ENCODE data around the gene STK10. TPM values are rescaled to one million over a fixed set of nuclear protein-coding genes. Genes with fewer than 3 reads are reported as not detected.
"Not testable (repeated sequence)": the region's sequence is repeated elsewhere in the genome, so short reads cannot be mapped to it uniquely, and the experiment has no call there.

STK10 gene
- total and polyA plus RNA-seq, 5 donors, result 6.1 to 15.7 (median 11.0) TPM

GRCh38 chr5:172149481-172149880 lies 38.5 kb downstream of the STK10 start:
- ATAC-seq; H3K27ac ChIP-seq (ENCODE audit: low read length); H3K4me1 ChIP-seq (ENCODE audit: control insufficient read depth, insufficient read depth, low read length); H3K9me3 ChIP-seq (ENCODE audit: control insufficient read depth, low read length); DNase-seq; intact Hi-C loops (cut with DNase I); H3K27me3 ChIP-seq (ENCODE audit: control insufficient read depth, insufficient read depth); H3K4me3 ChIP-seq (ENCODE audit: low read length): not testable (repeated sequence)
- WGBS, result 93% methylated on average over 11 of the region's 11 CpGs

GRCh38 chr5:172149073-172149472 lies 39.0 kb downstream of the STK10 start:
- intact Hi-C loops (cut with DNase I), result no loop called here
- WGBS, result 85% methylated on average over 3 of the region's 3 CpGs
- Histone ChIP-seq H3K9me3 (ENCODE audit: control insufficient read depth, low read length) (no peaks in the 10 kb centered on the region), H3K27me3 (ENCODE audit: control insufficient read depth, insufficient read depth) (no peaks in the 10 kb centered on the region), H3K27ac (ENCODE audit: low read length) (no peak overlapping the region), H3K4me3 (ENCODE audit: low read length) (no peak overlapping the region), H3K4me1 (ENCODE audit: control insufficient read depth, insufficient read depth, low read length) (peaks cover 7% of the 10 kb centered on the region)
- DNase-seq (no peak), ATAC-seq (no peak)

- Histone ChIP-seq H3K4me3 (ENCODE audit: low read length) (no peak overlapping the region), H3K9me3 (ENCODE audit: control insufficient read depth, low read length) (no peaks in the 10 kb centered on the region), H3K4me1 (ENCODE audit: control insufficient read depth, insufficient read depth, low read length) (peaks cover 7% of the 10 kb centered on the region), H3K27ac (ENCODE audit: low read length) (no peak overlapping the region), H3K27me3 (ENCODE audit: control insufficient read depth, insufficient read depth) (no peaks in the 10 kb centered on the region)
- no peak for ATAC-seq
- intact Hi-C loops (cut with DNase I), result no loop called here
- no peak for DNase-seq
- WGBS, result 84% methylated on average over 9 of the region's 9 CpGs
These were observed 39.6 kb downstream of the STK10 start for GRCh38 chr5:172148381-172148780.

- Histone ChIP-seq H3K9me3 (ENCODE audit: control insufficient read depth, low read length) (no peaks in the 10 kb centered on the region), H3K27me3 (ENCODE audit: control insufficient read depth, insufficient read depth) (no peaks in the 10 kb centered on the region), H3K4me1 (ENCODE audit: control insufficient read depth, insufficient read depth, low read length) (peaks cover 7% of the 10 kb centered on the region), H3K27ac (ENCODE audit: low read length) (no peak overlapping the region), H3K4me3 (ENCODE audit: low read length) (no peak overlapping the region)
- DNase-seq (no peak), ATAC-seq (no peak)
- WGBS, result 82% methylated on average over 10 of the region's 10 CpGs
- intact Hi-C loops (cut with DNase I), result no loop called here
These were observed 40.2 kb downstream of the STK10 start for GRCh38 chr5:172147857-172148256.

GRCh38 chr5:172146748-172147092 lies 41.3 kb downstream of the STK10 start:
- no peaks in the 10 kb centered on the region for H3K27me3 ChIP-seq (ENCODE audit: control insufficient read depth, insufficient read depth)
- no peak overlapping the region for H3K4me3 ChIP-seq (ENCODE audit: low read length)
- WGBS, result 85% methylated on average over 9 of the region's 9 CpGs
- no peaks in the 10 kb centered on the region for H3K9me3 ChIP-seq (ENCODE audit: control insufficient read depth, low read length)
- no peak for DNase-seq
- intact Hi-C loops (cut with DNase I), result no loop called here
- peaks cover 7% of the 10 kb centered on the region for H3K4me1 ChIP-seq (ENCODE audit: control insufficient read depth, insufficient read depth, low read length)
- ATAC-seq, result no peak
- no peak overlapping the region for H3K27ac ChIP-seq (ENCODE audit: low read length)

GRCh38 chr5:172145870-172146747 lies 41.9 kb downstream of the STK10 start:
- WGBS, result 84% methylated on average over 21 of the region's 21 CpGs
- no peak overlapping the region for H3K27ac ChIP-seq (ENCODE audit: low read length)
- no peak overlapping the region for H3K4me3 ChIP-seq (ENCODE audit: low read length)
- ATAC-seq (no peak), DNase-seq (no peak)
- H3K4me1 ChIP-seq (ENCODE audit: control insufficient read depth, insufficient read depth, low read length), result peaks cover 7% of the 10 kb centered on the region
- H3K9me3 ChIP-seq (ENCODE audit: control insufficient read depth, low read length), result no peaks in the 10 kb centered on the region
- intact Hi-C loops (cut with DNase I), result no loop called here
- H3K27me3 ChIP-seq (ENCODE audit: control insufficient read depth, insufficient read depth), result no peaks in the 10 kb centered on the region

- Histone ChIP-seq H3K4me3 (ENCODE audit: low read length) (no peak overlapping the region), H3K27ac (ENCODE audit: low read length) (no peak overlapping the region), H3K4me1 (ENCODE audit: control insufficient read depth, insufficient read depth, low read length) (peaks cover 7% of the 10 kb centered on the region), H3K27me3 (ENCODE audit: control insufficient read depth, insufficient read depth) (no peaks in the 10 kb centered on the region), H3K9me3 (ENCODE audit: control insufficient read depth, low read length) (no peaks in the 10 kb centered on the region)
- no peak for DNase-seq
- no peak for ATAC-seq
- intact Hi-C loops (cut with DNase I), result no loop called here
- WGBS, result 90% methylated on average over 15 of the region's 15 CpGs
These were observed 42.8 kb downstream of the STK10 start for GRCh38 chr5:172144931-172145869.

- Histone ChIP-seq H3K9me3 (ENCODE audit: control insufficient read depth, low read length) (no peaks in the 10 kb centered on the region), H3K27me3 (ENCODE audit: control insufficient read depth, insufficient read depth) (no peaks in the 10 kb centered on the region), H3K4me1 (ENCODE audit: control insufficient read depth, insufficient read depth, low read length) (peaks cover 7% of the 10 kb centered on the region), H3K27ac (ENCODE audit: low read length) (no peak overlapping the region), H3K4me3 (ENCODE audit: low read length) (no peak overlapping the region)
- WGBS, result 51% methylated on average over 10 of the region's 10 CpGs
- DNase-seq (peak; percentile 61 to 76 (median 73)), ATAC-seq (peak; percentile 69 to 79)
- intact Hi-C loops (cut with DNase I), result no loop called here
These were observed 43.7 kb downstream of the STK10 start for GRCh38 chr5:172144291-172144815.

- DNase-seq, result no peak
- Histone ChIP-seq H3K27ac (ENCODE audit: low read length) (no peak overlapping the region), H3K4me3 (ENCODE audit: low read length) (no peak overlapping the region)
These were observed 44.1 kb downstream of the STK10 start for GRCh38 chr5:172143875-172144274.

GRCh38 chr5:172142709-172143215 lies 45.3 kb downstream of the STK10 start:
- ATAC-seq (peak in 1 of 2 donors; percentile 12), DNase-seq (no peak)
- H3K27me3 ChIP-seq (ENCODE audit: control insufficient read depth, insufficient read depth), result no peaks in the 10 kb centered on the region
- peaks cover 7% of the 10 kb centered on the region for H3K4me1 ChIP-seq (ENCODE audit: control insufficient read depth, insufficient read depth, low read length)
- no peaks in the 10 kb centered on the region for H3K9me3 ChIP-seq (ENCODE audit: control insufficient read depth, low read length)
- H3K4me3 ChIP-seq (ENCODE audit: low read length), result no peak overlapping the region
- intact Hi-C loops (cut with DNase I), result no loop called here
- 83% methylated on average over 5 of the region's 5 CpGs for WGBS
- no peak overlapping the region for H3K27ac ChIP-seq (ENCODE audit: low read length)

More at GRCh38 chr5:172143875-172144274, 44.1 kb downstream of the STK10 start:
- WGBS, result 82% methylated on average over 6 of the region's 6 CpGs
- intact Hi-C loops (cut with DNase I), result no loop called here
- no peak for ATAC-seq
- Histone ChIP-seq H3K9me3 (ENCODE audit: control insufficient read depth, low read length) (no peaks in the 10 kb centered on the region), H3K27me3 (ENCODE audit: control insufficient read depth, insufficient read depth) (no peaks in the 10 kb centered on the region), H3K4me1 (ENCODE audit: control insufficient read depth, insufficient read depth, low read length) (peaks cover 7% of the 10 kb centered on the region)

- DNase-seq, result no peak
- ATAC-seq, result no peak
- intact Hi-C loops (cut with DNase I), result no loop called here
These were observed 46.1 kb downstream of the STK10 start for GRCh38 chr5:172141949-172142319.

More at GRCh38 chr5:172141949-172142319, 46.1 kb downstream of the STK10 start:
- Histone ChIP-seq H3K27me3 (ENCODE audit: control insufficient read depth, insufficient read depth) (no peaks in the 10 kb centered on the region), H3K9me3 (ENCODE audit: control insufficient read depth, low read length) (no peaks in the 10 kb centered on the region), H3K27ac (ENCODE audit: low read length) (no peak overlapping the region), H3K4me1 (ENCODE audit: control insufficient read depth, insufficient read depth, low read length) (peaks cover 7% of the 10 kb centered on the region), H3K4me3 (ENCODE audit: low read length) (no peak overlapping the region)
- 83% methylated on average over 5 of the region's 5 CpGs for WGBS

Measured in right cardiac atrium (tissue), 5 donors.